HG03103 (cell line): ENCODE measurements around the gene TAPBP.
"Not testable (repeated sequence)": the region's sequence is repeated elsewhere in the genome, so short reads cannot be mapped to it uniquely, and the experiment has no call there.

Experiments used
- ATAC-seq: cut with Tn5 transposase; IDR thresholded peaks from one replicate; pipeline ENCODE4 v1.9.1; 2021; ENCODE audit warnings: low read depth; ENCODE audit not compliant: unreplicated experiment

TAPBP gene

GRCh38 chr6:33313709-33314514 lies at the start of gene TAPBP:
TSS of gene TAPBP (minus strand) at chr6:33314078. CDS start at chr6:33314041, 37 bp downstream.
- no peak for ATAC-seq

- not testable (repeated sequence) for ATAC-seq
These were observed 49.6 kb upstream of the TAPBP start for GRCh38 chr6:33363486-33363885.

- ATAC-seq: no peak
These were observed 45.5 kb upstream of the TAPBP start for GRCh38 chr6:33359331-33359730.

GRCh38 chr6:33357160-33357871 lies 43.4 kb upstream of the TAPBP start:
- not testable (repeated sequence) for ATAC-seq

- no peak for ATAC-seq
These were observed 42.4 kb upstream of the TAPBP start for GRCh38 chr6:33356295-33356694.

GRCh38 chr6:33355860-33356259 lies 42.0 kb upstream of the TAPBP start:
- ATAC-seq: not testable (repeated sequence)

GRCh38 chr6:33347816-33348215 lies 33.9 kb upstream of the TAPBP start:
- no peak for ATAC-seq

- ATAC-seq: not testable (repeated sequence)
These were observed 33.1 kb upstream of the TAPBP start for GRCh38 chr6:33346972-33347371.

- no peak for ATAC-seq
These were observed 31.1 kb upstream of the TAPBP start for GRCh38 chr6:33344701-33345697.

GRCh38 chr6:33343953-33344611 lies 30.2 kb upstream of the TAPBP start:
- no peak for ATAC-seq

GRCh38 chr6:33343606-33343952 lies 29.7 kb upstream of the TAPBP start:
- not testable (repeated sequence) for ATAC-seq

- ATAC-seq: no peak
These were observed 25.3 kb upstream of the TAPBP start for GRCh38 chr6:33339193-33339592.

- ATAC-seq: no peak
These were observed 22.6 kb upstream of the TAPBP start for GRCh38 chr6:33336495-33336894.

- no peak for ATAC-seq
These were observed 22.0 kb upstream of the TAPBP start for GRCh38 chr6:33335916-33336315.

GRCh38 chr6:33333666-33334065 lies 19.8 kb upstream of the TAPBP start:
- no peak for ATAC-seq

GRCh38 chr6:33330736-33331135 lies 16.9 kb upstream of the TAPBP start:
- no peak for ATAC-seq

GRCh38 chr6:33329058-33329457 lies 15.2 kb upstream of the TAPBP start:
- ATAC-seq: no peak

GRCh38 chr6:33324125-33324524 lies 10.2 kb upstream of the TAPBP start:
- ATAC-seq: no peak

GRCh38 chr6:33323623-33323948 lies 9.7 kb upstream of the TAPBP start:
- no peak for ATAC-seq

GRCh38 chr6:33321227-33321626 lies 7.3 kb upstream of the TAPBP start:
- ATAC-seq: no peak
